Heart left ventricle (tissue), 16 donors: Measurements from ENCODE around the gene RING1. TPM values are rescaled to one million over a fixed set of nuclear protein-coding genes. Genes with fewer than 3 reads are reported as not detected.

Experiments
- ATAC-seq, 4 donors: fragments of 200-7000 bp; cut with Tn5 transposase; one replicate each; pipeline ENCODE4 v1.9.1; 2020 to 2022; ENCODE audit warnings: moderate library complexity in 4 of 4, mild to moderate bottlenecking in 3 of 4, moderate number of reproducible peaks in 1 of 4
- DNase-seq, 5 donors: peaks; one replicate each; pipeline ENCODE4 v3.0.0-alpha.2; 2020
- H3K27ac ChIP-seq, 12 donors: fragments of 200-600 bp; sonication (generic) in 4 of 12; one replicate each; pipeline versions ENCODE4 v1.5.0 to v1.8.0; 2016 to 2022; ENCODE audit warnings: mild to moderate bottlenecking in 2 of 12
- H3K27me3 ChIP-seq, 9 donors: fragments of 200-600 bp; sonication (generic) in 2 of 9; one replicate each; pipeline versions ENCODE4 v1.5.1 to v1.8.0; 2016 to 2022; ENCODE audit warnings: mild to moderate bottlenecking in 3 of 9
- H3K36me3 ChIP-seq, 9 donors: fragments of 200-600 bp; sonication (generic) in 2 of 9; one replicate each; pipeline versions ENCODE4 v1.5.0 to v1.8.0; 2018 to 2022; ENCODE audit warnings: mild to moderate bottlenecking in 2 of 9
- H3K4me1 ChIP-seq, 12 donors: fragments of 200-600 bp; sonication (generic) in 4 of 12; one replicate each; pipeline versions ENCODE4 v1.5.0 to v1.8.0; 2016 to 2022; ENCODE audit warnings: mild to moderate bottlenecking in 3 of 12
- H3K4me3 ChIP-seq, 12 donors: fragments of 200-600 bp; sonication (generic) in 4 of 12; one replicate each; pipeline versions ENCODE4 v1.5.0 to v1.8.0; 2017 to 2022; ENCODE audit warnings: mild to moderate bottlenecking in 9 of 12, moderate library complexity in 4 of 12
- H3K9me3 ChIP-seq, 12 donors: fragments of 200-600 bp; sonication (generic) in 4 of 12; one replicate each; pipeline versions ENCODE4 v1.5.0 to v1.8.0; 2016 to 2022; ENCODE audit warnings: mild to moderate bottlenecking in 1 of 12
- CTCF ChIP-seq, 12 donors: fragments of 200-600 bp; sonication (generic) in 4 of 12; IDR thresholded peaks; one replicate each; pipeline versions ENCODE4 v1.5.0 to v1.8.0; 2018 to 2022; ENCODE audit warnings: antibody characterized with exemption in 12 of 12, mild to moderate bottlenecking in 5 of 12
- POLR2A ChIP-seq, 2 donors: fragments of 450-650 bp; IDR thresholded peaks; one replicate each; pipeline ENCODE4 v1.6.1; 2017; ENCODE audit warnings: antibody characterized with exemption in 2 of 2, mild to moderate bottlenecking in 2 of 2, moderate library complexity in 2 of 2
- WGBS, 4 donors: extraction: QIAGEN DNeasy Blood & Tissue Kit in 2 of 4; methylation state at CpG; one replicate each; pipeline versions ENCODE4 v1.1.5 to v1.1.7; 2013 to 2018; 5-methylcytosine and 5-hydroxymethylcytosine counted together
- intact Hi-C, 10 donors: fragments of 100-400 bp; cut with DNase I; formaldehyde crosslinking; loops; one replicate each; pipeline versions ENCODE4 v1.11.1 to v1.14.2; 2022
- polyA plus RNA-seq, 2 donors: library from polyadenylated mRNA; stranded (reverse); fragments of 200-250 nt; gene quantifications; one replicate each; pipeline ENCODE4 v1.2.3, GENCODE V29; 2013
- total RNA-seq, 9 donors: library from RNA; depleted of rRNA in 2 of 9; stranded (reverse); fragments of >200 nt in 2 of 9; fragmentation: NEBNext Ultra II Directional in 3 of 9; extraction: Animal tissue kit (Norgen Biotek cat#: 25700) in 3 of 9; gene quantifications; one replicate each; pipeline versions ENCODE4 v1.1.0 to v1.2.4, GENCODE V29; 2016 to 2023
- donor health status: ischemic (EF 13 %, LVEDD 7.1; RV severe dilation, severe dysfunction).
- donor health status: healthy with polysubstance abuse.
- donor health status: DM: no; HTN: yes; CAD: no.
- donor health status: DM: no; HTN: no; CAD: no.
- donor health status: ischemic (EF 25% LVEDD 6.9; RV normal size, moderate dysfunction).
- donor health status: ischemic (EF 25% LVEDD 5.7; RV mildly dilated, moderate dysfunction).
- donor health status: healthy.
- donor health status: DM: yes; HTN: yes; CAD: no.
- donor health status: ischemic (EF 35%, LVEDD 5.7; RV mildly dilated, moderate dysfunction).
- donor health status: nonischemic (EF 11% LVEDD 7.7; RV severe dilation, severe dysfunction).
- donor health status: DM: yes; HTN: yes; CAD: no.
- donor health status: PGD.
- donor health status: ischemic (EF 29% LVEDD 5.4; RV normal size, mild dysfunction).
- donor health status: nonischemic (EF 23%, LVEDD 6.1; RV moderate dilation, normal function).

RING1 gene
- total and polyA plus RNA-seq, 11 donors, result 8.4 to 36.9 (median 27.3) TPM

- no peaks in the 10 kb centered on the region for H3K27me3 ChIP-seq
- peaks cover 10 to 70% (median 47%) of the 10 kb centered on the region in 12 donors for H3K4me1 ChIP-seq
- intact Hi-C loops, result loop anchor here in 2 of 10 donors (5.0 to 10.0 kb wide), 3 partner anchors 45 to 1008 kb away; partner anchors contain the start of genes GPSM3 (in 1 of the 2), PBX2 (in 1 of the 2) and PHF1 (in 1 of the 2)
- H3K27ac ChIP-seq, result no peak overlapping the region
- H3K36me3 ChIP-seq, result peaks cover 0 to 31% (median 21%) of the 10 kb centered on the region in 9 donors
- no peak for TF ChIP-seq POLR2A (IDR thresholded peaks at IDR 0.05)
- TF ChIP-seq CTCF (IDR thresholded peaks at IDR 0.05), result no peak
- H3K9me3 ChIP-seq, result no peaks in the 10 kb centered on the region
- ATAC-seq, result no peak
- no peak overlapping the region for H3K4me3 ChIP-seq
- no peak for DNase-seq
- 85 to 91% (median 87%) methylated on average over 6 of the region's 6 CpGs for WGBS, 4 donors
Measured at GRCh38 chr6:33202799-33203198, 5.5 kb upstream of the RING1 start.

GRCh38 chr6:33203443-33204164 is 4.7 kb upstream of the RING1 start:
- Histone ChIP-seq H3K36me3 (peaks cover 0 to 27% (median 21%) of the 10 kb centered on the region in 9 donors), H3K27ac (no peak overlapping the region), H3K4me3 (peak overlapping the region in 7 of 12 donors; percentile 50 to 95 (median 69)), H3K27me3 (no peaks in the 10 kb centered on the region), H3K4me1 (peaks cover 10 to 64% (median 46%) of the 10 kb centered on the region in 12 donors), H3K9me3 (no peaks in the 10 kb centered on the region)
- intact Hi-C loops, result loop anchor here in 2 of 10 donors (5.0 to 10.0 kb wide), 3 partner anchors 44 to 1009 kb away; partner anchors contain the start of genes GPSM3 (in 1 of the 2), PBX2 (in 1 of the 2) and PHF1 (in 1 of the 2)
- ATAC-seq (no peak), DNase-seq (no peak)
- no peak for TF ChIP-seq CTCF (IDR thresholded peaks at IDR 0.05)
- TF ChIP-seq POLR2A (IDR thresholded peaks at IDR 0.05), result no peak
- 88 to 91% (median 90%) methylated on average over 7 of the region's 7 CpGs for WGBS, 4 donors

- TF ChIP-seq CTCF (IDR thresholded peaks at IDR 0.05) (no peak), POLR2A (IDR thresholded peaks at IDR 0.05) (no peak)
- Histone ChIP-seq H3K9me3 (no peaks in the 10 kb centered on the region), H3K36me3 (peaks cover 0 to 27% (median 21%) of the 10 kb centered on the region in 9 donors), H3K27ac (peak overlapping the region in 4 of 12 donors; percentile 63 to 78 (median 66)), H3K4me3 (peak overlapping the region in 11 of 12 donors; percentile 35 to 95 (median 69)), H3K4me1 (peaks cover 10 to 64% (median 45%) of the 10 kb centered on the region in 12 donors), H3K27me3 (no peaks in the 10 kb centered on the region)
- 2 to 11% (median 9%) methylated on average over 4 of the region's 4 CpGs for WGBS, 4 donors
- DNase-seq (no peak), ATAC-seq (no peak)
- intact Hi-C loops, result loop anchor here in 2 of 10 donors (5.0 to 10.0 kb wide), 3 partner anchors 43 to 1009 kb away; partner anchors contain the start of genes GPSM3 (in 1 of the 2), PBX2 (in 1 of the 2) and PHF1 (in 1 of the 2)
Measured at GRCh38 chr6:33204165-33204414, 4.2 kb upstream of the RING1 start.
